Measurements from ENCODE around the gene EXD3.
"Not testable (repeated sequence)": the region's sequence is repeated elsewhere in the genome, so short reads cannot be mapped to it uniquely, and the experiment has no call there.

EXD3 gene

DNA sequence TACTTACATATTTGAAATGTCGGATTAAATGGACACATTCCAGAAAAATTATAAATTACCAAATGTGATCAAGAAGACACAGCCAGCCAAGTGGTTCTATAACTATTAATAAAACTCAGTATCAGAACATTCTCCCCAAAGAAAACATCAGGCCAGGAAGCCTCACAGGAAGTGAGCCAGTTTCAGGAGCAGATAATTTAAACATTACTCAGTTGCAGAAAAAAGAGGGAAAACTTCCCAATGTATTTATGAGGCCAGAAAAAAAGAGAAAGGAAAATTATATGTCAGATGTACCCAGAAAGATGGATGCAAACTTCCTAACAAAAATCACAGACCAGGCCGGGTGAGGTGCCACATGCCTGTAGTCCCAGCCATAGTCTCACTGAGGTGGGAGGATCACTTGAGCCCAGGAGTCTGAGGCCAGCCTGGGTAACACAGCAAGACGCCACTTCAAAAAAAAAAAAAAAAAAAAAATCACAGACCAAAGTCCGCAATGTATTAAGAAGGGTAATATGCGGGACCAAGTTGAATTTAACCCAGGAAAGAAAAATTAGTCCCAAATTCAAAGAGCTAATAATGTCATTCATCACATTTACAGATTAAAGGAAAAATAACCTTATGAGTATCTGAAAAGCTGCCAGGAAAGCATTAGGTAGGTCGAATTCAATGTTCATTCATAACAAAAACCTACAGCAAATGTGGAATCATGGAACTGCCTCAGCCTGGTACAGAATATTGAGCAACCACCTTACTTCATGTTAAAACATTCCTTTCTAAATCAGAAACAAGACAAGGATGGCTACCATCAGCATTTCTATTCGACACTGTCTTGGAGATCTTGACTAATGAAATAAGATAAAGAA is 83.7 kb downstream of the EXD3 start:
- DNase-seq (ENCODE audit: low read depth): no peak

DNA sequence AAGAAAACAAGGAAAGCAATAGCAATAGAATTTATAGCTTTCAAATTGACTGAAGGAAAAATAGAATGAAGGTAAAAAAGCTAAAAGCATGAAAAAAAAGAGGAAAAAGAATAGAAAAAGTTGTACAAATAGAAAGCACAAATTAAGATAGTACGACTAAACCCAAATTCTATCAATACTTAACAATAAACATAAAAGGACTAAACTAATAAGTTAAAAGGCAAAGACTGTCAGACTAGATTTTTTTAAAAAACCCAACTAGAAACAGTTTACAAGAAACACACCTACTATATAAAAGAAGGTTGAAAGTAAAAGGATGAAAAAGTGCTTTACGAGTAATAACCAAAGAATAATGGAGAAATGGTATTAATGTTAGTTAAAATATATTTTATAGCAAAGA is 86.2 kb downstream of the EXD3 start:
- DNase-seq (ENCODE audit: low read depth): no peak

DNA sequence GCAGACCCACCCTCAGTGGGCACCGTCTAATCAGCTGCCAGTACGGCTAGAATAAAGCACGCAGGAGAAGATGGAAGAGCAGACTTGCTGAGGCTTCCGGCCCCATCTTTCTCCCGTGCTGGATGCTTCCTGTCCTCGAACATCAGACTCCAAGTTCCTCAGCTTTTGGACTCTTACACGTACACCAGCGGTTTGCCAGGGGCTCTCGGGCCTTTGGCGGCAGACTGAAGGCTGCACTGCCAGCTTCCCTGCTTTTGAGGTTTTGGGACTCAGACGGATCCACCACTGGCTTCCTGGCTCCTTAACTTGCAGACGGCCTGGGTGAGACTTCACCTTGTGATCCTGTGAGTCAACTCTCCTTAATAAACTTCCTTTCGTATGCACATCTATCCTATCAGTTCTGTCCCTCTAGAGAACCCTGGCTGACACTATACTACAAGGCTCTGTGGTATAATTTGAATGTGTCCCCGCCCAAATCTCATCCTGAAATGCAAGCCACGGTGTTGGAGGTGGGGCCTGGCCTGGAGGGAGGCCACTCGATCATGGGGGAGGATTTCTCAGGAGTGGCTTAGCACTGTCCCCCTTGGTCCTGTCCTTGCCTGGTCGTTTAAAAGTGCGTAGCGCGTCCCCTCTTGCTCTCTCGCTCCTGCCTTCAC is 89.8 kb downstream of the EXD3 start:
- DNase-seq (ENCODE audit: low read depth): no peak

DNA sequence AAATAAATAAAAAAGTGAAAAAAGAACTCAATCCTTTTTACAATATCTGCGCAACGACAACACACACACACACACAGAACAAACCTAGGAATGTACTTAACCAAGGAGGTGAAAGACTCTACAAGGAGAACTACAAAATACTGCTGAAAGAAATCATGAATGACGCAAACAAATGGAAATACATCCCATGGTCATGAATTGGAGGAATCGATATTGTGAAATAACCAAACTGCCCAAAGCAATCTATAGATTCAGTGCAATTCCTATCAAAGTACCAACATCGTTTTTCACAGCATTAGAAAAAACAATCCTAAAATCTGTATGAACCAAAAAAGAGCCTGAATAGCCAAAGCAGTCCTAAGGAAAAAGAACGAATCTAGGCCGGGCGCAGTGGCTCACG is 91.0 kb downstream of the EXD3 start:
- no peak for DNase-seq (ENCODE audit: low read depth)

DNA sequence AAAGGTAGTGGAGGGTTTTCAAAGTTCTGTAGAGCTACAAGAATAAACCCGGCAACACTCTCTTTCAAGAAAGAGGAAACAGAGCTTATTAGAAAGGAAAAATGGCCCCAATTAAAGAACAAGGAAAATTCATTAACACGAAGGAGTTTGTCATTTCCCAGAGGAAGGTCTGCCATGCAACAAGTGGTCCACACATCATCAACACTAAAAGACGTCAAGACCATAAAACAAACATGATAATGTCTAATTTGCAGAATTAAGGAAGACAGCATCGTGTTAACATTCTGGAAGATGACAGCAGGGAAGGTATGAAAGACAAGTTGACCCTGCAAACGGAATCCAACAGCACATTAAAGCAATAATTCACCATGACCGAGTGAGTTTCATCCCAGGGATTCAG is 92.3 kb downstream of the EXD3 start:
- DNase-seq (ENCODE audit: low read depth): no peak

DNA sequence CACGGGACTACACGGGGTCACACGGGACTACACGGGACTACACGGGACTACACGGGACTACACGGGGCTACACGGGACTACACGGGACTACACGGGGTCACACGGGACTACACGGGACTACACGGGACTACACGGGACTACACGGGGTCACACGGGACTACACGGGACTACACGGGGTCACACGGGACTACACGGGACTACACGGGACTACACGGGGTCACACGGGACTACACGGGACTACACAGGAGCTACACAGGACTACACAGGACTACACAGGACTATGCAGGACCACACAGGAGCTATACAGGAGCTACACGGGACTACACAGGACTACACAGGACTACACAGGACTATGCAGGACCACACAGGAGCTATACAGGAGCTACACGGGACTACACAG is 93.4 kb downstream of the EXD3 start:
- not testable (repeated sequence) for DNase-seq (ENCODE audit: low read depth)

DNA sequence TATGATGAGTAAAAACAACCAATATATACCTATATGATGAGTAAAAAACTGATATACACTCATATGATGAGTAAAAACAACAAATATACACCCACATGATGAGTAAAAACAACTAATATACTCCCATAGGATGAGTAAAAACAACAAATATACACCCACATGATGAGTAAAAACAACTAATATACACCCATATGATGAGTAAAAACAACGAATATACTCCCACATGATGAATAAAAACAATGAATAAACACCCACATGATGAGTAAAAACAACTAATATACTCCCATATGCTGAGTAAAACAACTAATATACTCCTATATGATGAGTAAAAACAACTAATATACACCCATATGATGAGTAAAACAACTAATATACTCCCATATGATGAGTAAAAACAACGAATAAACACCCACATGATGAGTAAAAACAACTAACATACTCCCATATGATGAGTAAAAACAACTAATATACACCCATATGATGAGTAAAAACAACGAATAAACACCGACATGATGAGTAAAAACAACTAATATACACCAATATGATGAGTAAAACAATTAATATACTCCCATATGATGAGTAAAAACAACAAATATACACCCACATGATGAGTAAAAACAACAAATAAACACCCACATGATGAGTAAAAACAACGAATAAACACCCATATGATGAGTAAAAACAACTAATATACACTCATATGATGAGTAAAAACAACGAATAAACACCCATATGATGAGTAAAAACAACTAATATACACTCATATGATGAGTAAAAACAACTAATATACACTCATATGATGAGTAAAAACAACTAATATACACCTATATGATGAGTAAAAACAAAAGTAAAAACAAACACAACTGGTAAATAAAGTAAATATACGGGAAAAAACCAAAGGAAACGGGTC is 95.1 kb downstream of the EXD3 start:
- DNase-seq (ENCODE audit: low read depth): not testable (repeated sequence)

DNA sequence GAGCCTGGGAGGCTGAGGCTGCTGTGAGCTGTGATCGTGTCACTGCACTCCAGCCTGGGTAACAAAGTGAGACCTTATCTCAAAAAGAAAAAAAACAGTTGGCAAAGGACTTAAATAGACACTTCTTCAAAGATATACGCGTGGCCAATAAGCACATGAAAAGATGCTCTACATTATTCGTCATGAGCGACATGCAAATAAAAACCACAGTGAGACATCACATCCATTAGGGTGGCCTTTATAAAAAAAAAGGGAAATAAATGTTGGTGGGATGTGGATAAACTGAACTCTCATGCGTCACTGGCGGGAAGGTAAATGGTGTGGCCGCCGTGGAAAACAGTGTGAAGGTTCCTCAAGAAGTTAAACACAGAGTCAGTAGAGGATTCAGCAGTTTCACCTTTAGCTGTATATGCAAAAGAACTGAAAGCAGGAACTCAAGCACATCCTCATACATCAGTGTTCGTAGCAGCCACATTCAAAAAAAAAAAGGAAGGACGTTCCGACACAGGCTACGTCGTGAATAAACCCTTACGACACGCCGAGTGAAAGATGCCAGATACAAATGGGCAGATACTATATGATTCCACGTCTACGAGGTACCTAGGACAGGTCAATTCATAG is 96.4 kb downstream of the EXD3 start:
- no peak for DNase-seq (ENCODE audit: low read depth)

DNA sequence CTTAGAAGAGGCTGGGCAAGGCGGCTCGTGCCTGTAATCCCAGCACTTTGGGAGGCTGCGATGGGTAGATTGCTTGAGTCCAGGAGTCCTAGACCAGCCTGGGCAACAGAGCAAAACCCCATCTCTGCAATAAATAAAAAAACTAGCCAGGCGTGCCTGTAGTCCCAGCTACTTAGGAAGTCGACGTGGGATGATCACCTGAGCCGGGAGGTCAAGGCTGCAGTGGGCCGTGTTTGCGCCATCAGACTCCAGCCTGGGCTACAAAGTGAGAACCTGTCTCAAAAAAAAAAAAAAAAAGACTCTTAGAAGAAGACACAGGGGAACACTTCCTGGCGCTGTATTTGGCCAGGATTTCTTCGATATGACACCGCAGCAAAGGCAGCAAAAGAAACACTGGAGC is 97.2 kb downstream of the EXD3 start:
- no peak for DNase-seq (ENCODE audit: low read depth)

DNA sequence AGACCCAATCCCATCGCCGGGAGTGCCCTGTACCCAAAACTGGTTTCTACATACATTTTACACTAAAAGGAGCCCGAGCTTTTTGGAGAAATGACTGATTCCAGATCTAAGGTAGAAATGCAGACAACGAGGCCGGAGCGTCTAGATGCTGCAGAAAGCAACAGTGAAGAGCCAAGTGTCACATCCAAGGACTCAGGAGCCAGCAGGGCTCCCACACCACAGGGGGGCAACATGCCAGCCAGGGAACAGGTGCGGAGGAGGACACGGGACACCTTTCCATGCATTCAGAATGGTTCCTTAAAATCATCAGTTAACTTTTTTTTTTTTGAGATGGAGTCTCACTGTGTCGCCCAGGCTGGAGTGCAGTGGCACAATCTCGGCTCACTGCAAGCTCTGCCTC is 97.8 kb downstream of the EXD3 start:
- DNase-seq (ENCODE audit: low read depth): no peak

DNA sequence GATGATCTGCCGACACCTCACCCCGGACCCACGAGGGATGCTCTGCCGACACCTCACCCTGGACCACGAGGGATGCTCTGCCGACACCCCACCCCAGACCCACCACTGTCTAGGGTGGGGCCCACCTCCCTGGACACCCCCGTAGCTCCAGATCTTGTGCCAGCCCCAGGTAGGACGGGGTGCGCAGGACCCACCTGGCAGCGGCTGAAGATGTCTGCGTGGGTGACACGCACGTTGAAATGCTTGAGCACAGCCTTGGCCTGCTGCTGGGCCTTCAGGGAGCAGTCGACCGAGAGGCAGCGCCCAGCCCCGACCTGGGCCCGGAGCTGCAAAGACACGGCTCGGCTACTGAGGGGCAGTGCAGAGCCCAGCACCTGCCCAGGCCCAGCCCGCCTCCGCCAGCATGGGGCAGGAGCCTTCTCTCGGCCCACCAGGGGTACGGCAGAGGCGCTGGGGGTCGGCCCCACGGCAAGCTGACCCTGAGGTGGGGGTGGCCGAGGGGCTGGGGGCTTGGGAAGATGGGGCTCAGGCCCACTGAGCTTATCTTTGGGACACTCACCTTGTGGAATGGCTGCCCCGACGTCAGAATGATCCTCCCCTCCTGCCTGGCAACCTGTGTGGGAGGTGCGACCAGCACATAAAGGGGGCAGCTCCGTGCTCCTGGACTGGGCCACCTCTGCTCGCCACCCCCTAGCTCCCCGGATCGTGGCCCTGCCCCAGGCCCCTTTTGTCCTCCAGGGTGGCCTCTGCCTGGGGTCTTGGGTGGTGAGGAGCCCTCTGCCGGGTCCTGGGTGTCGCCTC is 99.2 kb downstream of the EXD3 start:
- DNase-seq (ENCODE audit: low read depth): no peak

DNA sequence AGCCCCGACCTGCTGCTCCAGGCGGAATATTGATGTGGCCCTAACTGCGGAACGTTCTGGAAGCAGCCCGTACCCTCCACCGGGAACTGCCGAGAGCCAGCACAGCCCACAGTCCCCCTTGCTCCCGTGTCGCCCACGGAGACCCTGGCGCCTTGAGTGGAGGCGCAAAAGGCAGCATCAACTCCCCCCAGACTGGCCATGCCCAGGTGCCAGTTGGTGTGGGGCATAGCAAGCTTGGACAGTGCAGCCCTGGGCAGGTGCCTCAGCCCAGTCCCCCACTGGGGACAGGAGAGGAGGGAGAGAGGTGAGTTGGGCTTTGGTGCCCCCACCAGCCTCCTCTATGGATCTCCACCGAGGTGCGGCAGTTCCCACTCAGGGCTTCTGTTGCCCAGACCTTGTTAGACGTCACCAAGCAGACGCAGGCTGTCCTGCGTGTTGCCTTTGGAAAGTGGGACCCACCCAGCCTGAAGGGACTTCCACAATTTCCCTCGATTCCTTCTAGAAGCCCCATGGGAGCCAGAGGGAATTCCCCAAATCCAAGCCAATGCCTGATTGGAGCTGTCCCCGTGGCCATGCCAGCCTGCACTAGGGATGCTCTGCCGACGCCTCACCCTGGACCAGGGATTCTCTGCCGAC is 101.1 kb downstream of the EXD3 start:
- no peak for DNase-seq (ENCODE audit: low read depth)

DNA sequence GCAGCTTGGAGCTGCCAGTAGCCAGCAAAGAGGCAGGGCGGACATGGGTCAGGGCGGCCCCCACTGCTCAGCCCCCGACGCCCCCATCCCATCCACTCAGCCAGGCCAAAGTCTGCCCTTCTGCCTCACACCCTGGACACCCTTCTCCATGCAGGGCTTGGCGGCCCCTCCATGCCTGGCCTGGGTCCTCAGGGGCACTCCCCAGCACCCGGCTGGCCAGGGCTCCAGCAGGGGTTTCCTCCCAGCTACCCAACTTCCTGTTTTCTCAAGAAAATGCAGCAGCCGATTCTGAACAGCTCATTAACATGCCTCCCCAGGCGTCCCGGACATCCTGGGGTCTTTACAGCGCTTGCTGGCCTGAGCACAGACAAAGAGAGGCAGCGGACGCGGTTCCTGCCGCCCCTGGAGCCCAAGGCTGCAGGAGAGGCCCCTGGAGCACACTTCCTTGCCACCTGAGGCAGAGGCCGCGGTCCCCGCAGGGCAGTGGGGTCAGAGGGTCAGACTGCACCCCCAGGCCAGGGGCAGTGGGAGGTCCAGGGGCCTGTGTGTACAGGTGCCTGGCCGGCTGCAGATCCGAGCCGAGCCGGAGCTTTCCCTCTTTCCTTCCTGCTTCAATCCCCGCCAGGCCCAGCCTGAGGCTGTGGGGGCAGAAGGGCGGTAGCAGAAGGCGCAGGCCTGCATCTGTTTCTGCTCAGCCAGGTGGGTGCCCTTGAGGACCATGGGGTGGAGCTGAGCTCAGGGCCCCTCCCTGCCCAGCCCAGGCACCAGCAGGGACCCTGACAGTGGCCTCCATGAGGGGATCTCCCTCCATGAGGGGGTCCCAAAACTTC is 102.2 kb downstream of the EXD3 start:
- DNase-seq (ENCODE audit: low read depth): no peak

DNA sequence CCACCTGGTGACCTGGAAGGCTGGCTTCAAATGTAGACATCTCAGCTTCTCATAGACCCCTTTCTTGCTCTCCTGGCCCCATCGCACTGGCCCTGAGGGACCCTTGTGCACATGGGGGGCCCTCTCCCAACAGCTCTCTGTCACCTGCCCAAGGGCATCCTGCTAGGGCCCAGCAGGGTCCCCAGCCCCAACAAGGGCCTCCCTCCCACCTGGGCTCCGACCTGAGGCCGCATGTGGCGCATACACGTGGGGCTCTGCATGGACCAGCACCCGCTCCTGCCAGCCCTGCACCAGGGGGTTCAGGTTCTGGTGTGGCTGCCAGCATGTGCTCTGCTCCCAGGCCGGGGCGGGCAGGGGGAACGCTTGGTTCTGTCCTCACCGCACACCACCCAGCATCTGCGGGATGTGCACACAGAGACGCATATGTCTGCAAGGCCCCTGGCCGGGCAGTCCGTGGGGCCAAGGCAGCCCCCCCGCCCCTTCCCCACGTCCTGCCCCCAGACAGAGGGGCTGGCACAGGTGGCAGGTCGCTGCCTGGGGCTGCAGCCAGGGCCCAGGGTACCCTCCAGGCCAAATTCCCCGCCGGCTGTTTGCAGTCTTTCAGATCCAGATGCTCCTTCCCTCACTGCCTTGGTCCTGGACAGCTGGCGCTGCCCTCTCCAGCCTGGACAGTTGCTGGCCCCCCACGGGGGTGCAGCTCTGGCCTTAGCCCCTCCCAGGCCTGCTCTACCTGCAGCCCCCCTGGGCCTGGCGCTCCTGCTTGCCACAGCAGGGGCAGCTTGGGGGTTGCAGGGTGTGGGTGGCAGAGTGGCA is 103.0 kb downstream of the EXD3 start:
- DNase-seq (ENCODE audit: low read depth): no peak

DNA sequence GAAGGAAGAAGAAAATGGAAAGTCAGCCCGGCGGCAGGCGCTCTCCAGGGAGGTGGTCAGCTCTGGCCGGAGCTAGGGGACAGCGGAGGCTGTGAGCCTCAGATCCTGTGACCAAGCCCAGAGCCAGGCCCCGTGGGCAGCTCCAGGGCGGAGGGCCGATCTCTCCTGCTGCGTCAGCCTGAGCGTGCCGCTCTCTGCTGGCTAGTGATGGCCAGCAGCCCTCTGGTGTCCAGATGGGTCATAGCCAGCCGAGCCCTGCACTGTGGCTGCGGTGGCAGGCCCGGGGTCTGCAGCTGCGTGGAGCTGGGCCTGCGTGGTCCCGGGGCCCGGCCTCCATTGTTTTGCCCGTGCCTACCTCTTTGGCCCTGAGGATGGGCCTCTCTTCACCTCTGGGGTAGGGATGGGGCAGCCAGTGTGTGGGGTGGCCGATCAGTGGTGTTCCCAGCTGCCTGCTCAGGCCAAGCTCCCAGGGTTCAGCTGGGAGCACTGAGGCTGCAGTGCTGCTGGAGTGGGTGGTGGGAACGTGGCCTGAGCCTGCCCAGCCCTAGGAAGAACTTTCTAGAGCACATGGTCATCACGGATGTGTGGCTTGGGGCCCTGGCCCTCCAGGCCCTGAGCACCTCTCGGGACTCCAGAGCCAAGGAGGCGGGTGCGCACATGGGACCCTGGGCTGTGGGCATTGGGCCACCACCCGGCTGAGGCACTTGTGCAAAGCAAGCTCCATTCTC is 103.8 kb downstream of the EXD3 start:
- no peak for DNase-seq (ENCODE audit: low read depth)

DNA sequence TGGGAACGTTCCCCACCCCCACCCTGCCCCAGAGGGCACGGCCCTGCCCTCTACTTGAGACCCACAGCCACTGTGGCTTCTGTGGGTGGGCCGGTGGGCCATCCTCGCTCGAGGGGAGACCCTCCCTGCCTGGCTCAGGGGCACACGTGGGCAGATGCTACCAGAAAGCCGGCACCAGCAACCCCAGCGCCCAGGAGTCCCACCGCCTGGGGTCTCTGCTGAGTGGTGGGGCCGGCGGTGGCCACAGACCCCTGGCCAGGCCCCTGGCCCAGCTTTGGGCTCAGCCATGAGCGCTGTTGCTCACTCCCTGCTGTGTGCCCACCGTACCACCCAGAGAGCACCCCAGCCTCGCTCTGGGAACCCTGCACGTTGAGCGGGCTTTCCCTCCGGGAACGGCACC is 104.4 kb downstream of the EXD3 start:
- no peak for DNase-seq (ENCODE audit: low read depth)

DNA sequence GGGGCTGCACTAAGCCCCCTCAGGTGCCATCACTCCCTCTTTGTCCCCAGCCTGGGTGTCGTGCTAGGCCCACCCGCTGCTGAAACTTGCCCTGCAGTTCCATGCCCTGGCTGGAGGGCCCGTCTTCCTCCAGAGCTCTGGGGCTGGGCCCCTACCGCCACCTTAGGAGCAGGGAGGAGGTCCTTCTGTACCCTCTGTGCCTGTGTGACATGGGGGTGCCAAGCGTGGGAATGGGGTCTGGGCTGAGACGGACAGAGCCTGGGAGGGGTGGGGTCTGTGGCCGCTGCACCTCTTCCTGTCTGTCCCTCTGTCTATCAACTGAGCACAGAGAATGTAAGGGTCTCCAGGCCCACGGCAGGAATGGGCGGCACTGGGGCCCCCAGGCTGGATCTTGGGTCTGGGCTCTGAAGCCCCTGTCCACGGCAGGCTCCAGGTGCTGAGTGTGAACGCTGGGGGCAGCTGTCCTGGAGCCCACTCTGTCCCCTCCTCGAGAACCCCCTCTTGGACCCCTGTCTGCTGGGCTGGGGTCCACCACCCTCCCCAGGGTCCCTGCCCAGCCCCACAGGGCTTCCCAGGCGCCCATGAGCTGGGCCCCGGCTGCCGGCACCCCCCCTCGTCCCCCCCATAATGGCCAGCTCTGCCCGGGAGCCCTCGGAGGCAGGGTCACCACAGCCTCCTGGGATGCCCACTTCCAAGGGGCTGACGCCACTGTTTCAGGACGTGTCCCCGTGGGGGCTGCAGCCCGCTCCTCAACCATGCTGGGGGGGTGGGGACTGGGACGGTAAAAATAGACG is 105.0 kb downstream of the EXD3 start:
- DNase-seq (ENCODE audit: low read depth): no peak
